T-helper 17 cell (primary cell): ENCODE measurements around the gene PARD3. TPM values are rescaled to one million over a fixed set of nuclear protein-coding genes. Genes with fewer than 3 reads are reported as not detected.

ENCODE experiments used
- ATAC-seq: fragments of 150-1000 bp; cut with Tn5 transposase; 2 replicates; pipeline ENCODE4 v1.10.0; 2021; ENCODE audit warnings: mild to moderate bottlenecking, moderate library complexity
- DNase-seq, 3 donors: peaks; one replicate each; pipeline versions ENCODE4 v3.0.0 to v3.0.0-alpha.2; 2020 to 2021
- H3K9me3 ChIP-seq: one replicate; pipeline ENCODE4 v1.7.0; 2013; ENCODE audit warnings: low read length, mild to moderate bottlenecking; ENCODE audit not compliant: control insufficient read depth, poor library complexity, severe bottlenecking
- H3K27ac Mint-ChIP-seq: one replicate; pipeline ENCODE4 v1.8.0; 2022; ENCODE audit warnings: mild to moderate bottlenecking, moderate library complexity, mixed read lengths
- H3K27me3 Mint-ChIP-seq: one replicate; pipeline ENCODE4 v1.8.0; 2022; ENCODE audit warnings: mixed read lengths
- H3K36me3 Mint-ChIP-seq: one replicate; pipeline ENCODE4 v1.8.0; 2022; ENCODE audit warnings: low read depth, mixed read lengths
- H3K4me1 Mint-ChIP-seq: one replicate; pipeline ENCODE4 v1.8.0; 2022; ENCODE audit warnings: mild to moderate bottlenecking, mixed read lengths
- H3K4me3 Mint-ChIP-seq: one replicate; pipeline ENCODE4 v1.8.0; 2022; ENCODE audit warnings: mild to moderate bottlenecking, moderate library complexity, mixed read lengths
- total RNA-seq, 4 donors: library from RNA in 2 of 4; stranded (reverse) in 2 of 4; gene quantifications; one replicate each; pipeline ENCODE4 v1.2.3 and lab custom pipeline; 2022 to 2026

The PARD3 gene
- total RNA-seq, 2 donors from 2014 or later, result 0.32 to 8.2 TPM

- no peaks in the 10 kb centered on the region for H3K4me1 Mint-ChIP-seq
- H3K27ac Mint-ChIP-seq, result no peak overlapping the region
- H3K4me3 Mint-ChIP-seq, result no peak overlapping the region
- ATAC-seq (no peak), DNase-seq (no peak)
- H3K27me3 Mint-ChIP-seq, result peaks cover 24% of the 10 kb centered on the region
- H3K36me3 Mint-ChIP-seq, result no peaks in the 10 kb centered on the region
- H3K9me3 ChIP-seq, result no peaks in the 10 kb centered on the region
These were observed 629.1 kb downstream of the PARD3 start for GRCh38 chr10:34185998-34186397.

- DNase-seq, result no peak
- no peaks in the 10 kb centered on the region for H3K36me3 Mint-ChIP-seq
- H3K4me1 Mint-ChIP-seq, result no peaks in the 10 kb centered on the region
- ATAC-seq, result no peak
- H3K4me3 Mint-ChIP-seq, result no peak overlapping the region
- no peaks in the 10 kb centered on the region for H3K9me3 ChIP-seq
- H3K27ac Mint-ChIP-seq, result no peak overlapping the region
- peaks cover 19% of the 10 kb centered on the region for H3K27me3 Mint-ChIP-seq
These were observed 630.1 kb downstream of the PARD3 start for GRCh38 chr10:34184939-34185386.

GRCh38 chr10:34184397-34184796 is 630.7 kb downstream of the PARD3 start:
- H3K4me1 Mint-ChIP-seq, result no peaks in the 10 kb centered on the region
- H3K36me3 Mint-ChIP-seq, result no peaks in the 10 kb centered on the region

GRCh38 chr10:34183016-34183796 is 631.9 kb downstream of the PARD3 start:
- Mint-ChIP-seq H3K4me3 (no peak overlapping the region), H3K27ac (no peak overlapping the region), H3K4me1 (peaks cover 2% of the 10 kb centered on the region), H3K27me3 (peaks cover 21% of the 10 kb centered on the region), H3K36me3 (no peaks in the 10 kb centered on the region)
- no peaks in the 10 kb centered on the region for H3K9me3 ChIP-seq
- ATAC-seq, result no peak
- DNase-seq, result no peak

More at GRCh38 chr10:34184397-34184796, 630.7 kb downstream of the PARD3 start:
- Mint-ChIP-seq H3K4me3 (no peak overlapping the region), H3K27me3 (peaks cover 19% of the 10 kb centered on the region), H3K27ac (no peak overlapping the region)
- ATAC-seq, result no peak
- no peaks in the 10 kb centered on the region for H3K9me3 ChIP-seq
- DNase-seq, result no peak

GRCh38 chr10:34181553-34182300 is 633.4 kb downstream of the PARD3 start:
- DNase-seq (no peak), ATAC-seq (no peak)
- H3K4me1 Mint-ChIP-seq, result peaks cover 2% of the 10 kb centered on the region
- H3K36me3 Mint-ChIP-seq, result no peaks in the 10 kb centered on the region
- H3K27ac Mint-ChIP-seq, result no peak overlapping the region
- peaks cover 29% of the 10 kb centered on the region for H3K27me3 Mint-ChIP-seq
- H3K4me3 Mint-ChIP-seq, result no peak overlapping the region
- H3K9me3 ChIP-seq, result no peaks in the 10 kb centered on the region

- DNase-seq, result no peak
- no peaks in the 10 kb centered on the region for H3K9me3 ChIP-seq
- H3K36me3 Mint-ChIP-seq, result no peaks in the 10 kb centered on the region
- ATAC-seq, result no peak
- peaks cover 2% of the 10 kb centered on the region for H3K4me1 Mint-ChIP-seq
- H3K4me3 Mint-ChIP-seq, result no peak overlapping the region
- H3K27me3 Mint-ChIP-seq, result peaks cover 31% of the 10 kb centered on the region
- no peak overlapping the region for H3K27ac Mint-ChIP-seq
These were observed 634.3 kb downstream of the PARD3 start for GRCh38 chr10:34180749-34181148.

- no peak overlapping the region for H3K4me3 Mint-ChIP-seq
- no peaks in the 10 kb centered on the region for H3K36me3 Mint-ChIP-seq
- H3K4me1 Mint-ChIP-seq, result peaks cover 2% of the 10 kb centered on the region
- DNase-seq (no peak), ATAC-seq (no peak)
- peak overlapping the region; percentile 43 for H3K27ac Mint-ChIP-seq
- H3K9me3 ChIP-seq, result no peaks in the 10 kb centered on the region
- H3K27me3 Mint-ChIP-seq, result peaks cover 23% of the 10 kb centered on the region
These were observed 635.8 kb downstream of the PARD3 start for GRCh38 chr10:34179280-34179679.

- no peaks in the 10 kb centered on the region for H3K9me3 ChIP-seq
- H3K27ac Mint-ChIP-seq, result peak overlapping the region; percentile 43
- no peaks in the 10 kb centered on the region for H3K36me3 Mint-ChIP-seq
- DNase-seq, result no peak
- peaks cover 2% of the 10 kb centered on the region for H3K4me1 Mint-ChIP-seq
- no peak overlapping the region for H3K4me3 Mint-ChIP-seq
- ATAC-seq, result no peak
- H3K27me3 Mint-ChIP-seq, result peaks cover 27% of the 10 kb centered on the region
These were observed 636.3 kb downstream of the PARD3 start for GRCh38 chr10:34178756-34179155.

- ATAC-seq (no peak), DNase-seq (no peak)
- no peak overlapping the region for H3K4me3 Mint-ChIP-seq
- no peak overlapping the region for H3K27ac Mint-ChIP-seq
- peaks cover 2% of the 10 kb centered on the region for H3K4me1 Mint-ChIP-seq
- peaks cover 28% of the 10 kb centered on the region for H3K27me3 Mint-ChIP-seq
- H3K36me3 Mint-ChIP-seq, result no peaks in the 10 kb centered on the region
- H3K9me3 ChIP-seq, result no peaks in the 10 kb centered on the region
These were observed 636.9 kb downstream of the PARD3 start for GRCh38 chr10:34178196-34178595.

GRCh38 chr10:34177445-34177844 is 637.7 kb downstream of the PARD3 start:
- ATAC-seq (no peak), DNase-seq (no peak)
- H3K36me3 Mint-ChIP-seq, result no peaks in the 10 kb centered on the region
- peaks cover 2% of the 10 kb centered on the region for H3K4me1 Mint-ChIP-seq
- no peaks in the 10 kb centered on the region for H3K9me3 ChIP-seq
- no peak overlapping the region for H3K27ac Mint-ChIP-seq
- peaks cover 33% of the 10 kb centered on the region for H3K27me3 Mint-ChIP-seq
- H3K4me3 Mint-ChIP-seq, result no peak overlapping the region

GRCh38 chr10:34176351-34176750 is 638.7 kb downstream of the PARD3 start:
- DNase-seq (no peak), ATAC-seq (no peak)
- Mint-ChIP-seq H3K4me1 (peaks cover 2% of the 10 kb centered on the region), H3K27me3 (peaks cover 33% of the 10 kb centered on the region), H3K4me3 (no peak overlapping the region), H3K36me3 (no peaks in the 10 kb centered on the region), H3K27ac (no peak overlapping the region)
- H3K9me3 ChIP-seq, result no peaks in the 10 kb centered on the region

GRCh38 chr10:34175121-34175520 is 640.0 kb downstream of the PARD3 start:
- Mint-ChIP-seq H3K4me3 (no peak overlapping the region), H3K36me3 (no peaks in the 10 kb centered on the region), H3K4me1 (peaks cover 2% of the 10 kb centered on the region), H3K27me3 (peaks cover 33% of the 10 kb centered on the region), H3K27ac (no peak overlapping the region)
- no peak for ATAC-seq
- no peak for DNase-seq
- no peaks in the 10 kb centered on the region for H3K9me3 ChIP-seq

- no peaks in the 10 kb centered on the region for H3K4me1 Mint-ChIP-seq
- no peaks in the 10 kb centered on the region for H3K9me3 ChIP-seq
- ATAC-seq (no peak), DNase-seq (no peak)
- no peaks in the 10 kb centered on the region for H3K36me3 Mint-ChIP-seq
- H3K27ac Mint-ChIP-seq, result no peak overlapping the region
- H3K4me3 Mint-ChIP-seq, result no peak overlapping the region
- peaks cover 34% of the 10 kb centered on the region for H3K27me3 Mint-ChIP-seq
These were observed 642.1 kb downstream of the PARD3 start for GRCh38 chr10:34172936-34173533.
